ENCODE measurements around the gene TMEM214.

GRCh38 chr2:27040282-27040681 is 7.5 kb downstream of the TMEM214 start:
- TF ChIP-seq CTCF (IDR thresholded peaks at IDR 0.05; ENCODE audit: low read length) = no peak
- TF ChIP-seq EZH2 (IDR thresholded peaks at IDR 0.05; ENCODE audit: borderline replicate concordance, low read length) = no peak

All from OCI-LY1 (cell line).